Lung (tissue), 12 donors: ENCODE data around the gene CD34. TPM values are rescaled to one million over a fixed set of nuclear protein-coding genes. Genes with fewer than 3 reads are reported as not detected.

Experiments used
- ATAC-seq: fragments of 200-7000 bp; cut with Tn5 transposase; one replicate; pipeline ENCODE4 v1.9.1; 2020; ENCODE audit warnings: moderate number of reproducible peaks; ENCODE audit not compliant: insufficient read depth, low FRiP score
- DNase-seq, 3 donors: peaks; one replicate each; pipeline ENCODE4 v3.0.0-alpha.2; 2013 to 2017
- H3K27ac ChIP-seq, 2 donors: one replicate each; pipeline ENCODE4 v1.5.1; 2013; ENCODE audit warnings: mild to moderate bottlenecking in 2 of 2, moderate library complexity in 2 of 2, control low read depth in 1 of 2, inconsistent platforms in 1 of 2, low read depth in 1 of 2, low read length in 1 of 2
- H3K27me3 ChIP-seq, 3 donors: one replicate each; pipeline ENCODE4 v1.5.1; 2013; ENCODE audit warnings: low read length in 2 of 3; ENCODE audit not compliant: control insufficient read depth in 3 of 3, insufficient read depth in 3 of 3
- H3K36me3 ChIP-seq, 4 donors: one replicate each; pipeline ENCODE4 v1.5.1; 2013; ENCODE audit warnings: low read length in 4 of 4, mild to moderate bottlenecking in 1 of 4, moderate library complexity in 1 of 4; ENCODE audit not compliant: control insufficient read depth in 4 of 4, insufficient read depth in 4 of 4
- H3K4me1 ChIP-seq, 5 donors: one replicate each; pipeline ENCODE4 v1.5.1; 2013; ENCODE audit warnings: low read length in 5 of 5, mild to moderate bottlenecking in 2 of 5, moderate library complexity in 1 of 5; ENCODE audit not compliant: control insufficient read depth in 5 of 5, insufficient read depth in 5 of 5
- H3K4me3 ChIP-seq: one replicate; pipeline ENCODE4 v1.5.1; 2013; ENCODE audit warnings: mild to moderate bottlenecking, control low read depth, moderate library complexity
- H3K9ac ChIP-seq, 2 donors: one replicate each; pipeline ENCODE4 v1.5.1; 2013; ENCODE audit warnings: low read length in 2 of 2, control low read depth in 1 of 2; ENCODE audit not compliant: insufficient read depth in 1 of 2
- H3K9me3 ChIP-seq, 4 donors: one replicate each; pipeline ENCODE4 v1.5.1; 2013; ENCODE audit warnings: low read length in 3 of 4, mild to moderate bottlenecking in 1 of 4, moderate library complexity in 1 of 4; ENCODE audit not compliant: control insufficient read depth in 4 of 4, insufficient read depth in 3 of 4
- CTCF ChIP-seq: IDR thresholded peaks from 2 replicates; pipeline ENCODE4 v1.5.1; 2012; ENCODE audit warnings: mild to moderate bottlenecking; ENCODE audit errors: control extremely low read depth, extremely low read depth
- WGBS, 2 donors: extraction: QIAGEN DNeasy Blood & Tissue Kit; methylation state at CpG; one replicate each; pipeline ENCODE4 v1.1.7; 2013; 5-methylcytosine and 5-hydroxymethylcytosine counted together
- polyA plus RNA-seq, 2 donors: library from polyadenylated mRNA; stranded (reverse); fragments of 200-250 nt; gene quantifications; one replicate each; pipeline ENCODE4 v1.2.1, GENCODE V29; 2013
- total RNA-seq, 2 donors: library from RNA; depleted of rRNA in 1 of 2; stranded (reverse); fragments of >200 nt in 1 of 2; gene quantifications; one replicate each; pipeline ENCODE4 v1.2.1, GENCODE V29; 2014 to 2021
- donor health status: control.
- donor health status: control.
- donor health status: Bipolar disorder and iron deficiency.
- donor health status: healthy.
- donor health status: DM: yes; HTN: yes; CAD: no.

CD34 gene
- total and polyA plus RNA-seq, 4 donors: 23.6 to 81.9 (median 37.1) TPM

GRCh38 chr1:207835958-207836357 is 75.0 kb downstream of the CD34 start:
- Histone ChIP-seq H3K27me3 (no peaks in the 10 kb centered on the region), H3K27ac (no peak overlapping the region), H3K4me1 (peaks cover 0 to 55% (median 4%) of the 10 kb centered on the region in 5 donors), H3K9me3 (no peaks in the 10 kb centered on the region), H3K36me3 (peaks cover 0 to 1% (median 0%) of the 10 kb centered on the region in 4 donors), H3K9ac (no peak overlapping the region), H3K4me3 (no peak overlapping the region)
- DNase-seq (no peak), ATAC-seq (no peak)
- 76 to 92% methylated on average over 6 of the region's 6 CpGs for WGBS, 2 donors
- no peak for TF ChIP-seq CTCF

- H3K9ac ChIP-seq: no peak overlapping the region
- no peak for ATAC-seq
Observed at GRCh38 chr1:207833956-207834660, 76.8 kb downstream of the CD34 start.

GRCh38 chr1:207833381-207833780 is 77.5 kb downstream of the CD34 start:
- Histone ChIP-seq H3K9me3 (no peaks in the 10 kb centered on the region), H3K4me3 (no peak overlapping the region), H3K27me3 (no peaks in the 10 kb centered on the region), H3K4me1 (peaks cover 0 to 44% (median 4%) of the 10 kb centered on the region in 5 donors), H3K27ac (peak overlapping the region in 1 of 2 donors; percentile 9), H3K36me3 (no peaks in the 10 kb centered on the region), H3K9ac (no peak overlapping the region)
- 22 to 57% methylated on average over 6 of the region's 6 CpGs for WGBS, 2 donors
- no peak for TF ChIP-seq CTCF
- ATAC-seq (no peak), DNase-seq (no peak)

More at GRCh38 chr1:207833956-207834660, 76.8 kb downstream of the CD34 start:
- peak overlapping the region in 1 of 2 donors; percentile 20 for H3K27ac ChIP-seq
- no peak for DNase-seq
- TF ChIP-seq CTCF: no peak
- H3K27me3 ChIP-seq: no peaks in the 10 kb centered on the region
- H3K36me3 ChIP-seq: peaks cover 0 to 1% (median 0%) of the 10 kb centered on the region in 4 donors
- peaks cover 0 to 50% (median 4%) of the 10 kb centered on the region in 5 donors for H3K4me1 ChIP-seq
- no peaks in the 10 kb centered on the region for H3K9me3 ChIP-seq
- no peak overlapping the region for H3K4me3 ChIP-seq
- 70 to 80% methylated on average over 7 of the region's 7 CpGs for WGBS, 2 donors
